Stimulated activated CD4-positive, alpha-beta T cell treated with anti-CD3 and anti-CD28 coated beads, Interleukin-12 subunit alpha, Interleukin-12 subunit beta, amount 100 ng/mL, for 48 hours (primary cell): ENCODE measurements around the gene MDN1.

Experiments used
- DNase-seq, 3 donors: peaks; one replicate each; pipeline ENCODE4 v3.0.0-alpha.2; 2020; ENCODE audit warnings: low read depth in 2 of 3, low spot score in 1 of 3

The MDN1 gene

DNA sequence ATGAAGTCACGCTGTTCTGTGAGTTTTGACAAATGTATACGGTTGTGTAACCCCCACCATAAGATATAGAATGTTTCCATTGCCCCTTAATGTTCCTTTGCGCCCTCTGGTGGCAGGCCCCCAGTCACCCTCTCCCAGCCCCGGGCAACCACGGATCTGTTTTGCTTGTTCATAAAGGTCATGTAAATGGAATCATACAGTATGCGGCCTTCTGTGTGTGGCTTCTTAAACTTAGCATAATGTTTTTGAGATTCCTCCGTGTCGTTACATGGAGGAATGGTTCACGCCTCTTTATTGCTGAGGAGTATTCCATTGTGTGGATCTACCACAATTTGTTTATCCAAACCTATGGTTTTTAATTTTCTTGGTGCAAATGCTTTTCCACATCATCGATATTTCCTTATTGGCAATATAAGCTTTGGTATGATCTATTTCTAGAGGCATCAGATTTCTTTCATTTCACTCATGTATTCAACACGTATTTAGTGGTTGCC lies 209.4 kb downstream of the MDN1 start:
- DNase-seq, result peak; percentile 51 to 76 (median 65)

DNA sequence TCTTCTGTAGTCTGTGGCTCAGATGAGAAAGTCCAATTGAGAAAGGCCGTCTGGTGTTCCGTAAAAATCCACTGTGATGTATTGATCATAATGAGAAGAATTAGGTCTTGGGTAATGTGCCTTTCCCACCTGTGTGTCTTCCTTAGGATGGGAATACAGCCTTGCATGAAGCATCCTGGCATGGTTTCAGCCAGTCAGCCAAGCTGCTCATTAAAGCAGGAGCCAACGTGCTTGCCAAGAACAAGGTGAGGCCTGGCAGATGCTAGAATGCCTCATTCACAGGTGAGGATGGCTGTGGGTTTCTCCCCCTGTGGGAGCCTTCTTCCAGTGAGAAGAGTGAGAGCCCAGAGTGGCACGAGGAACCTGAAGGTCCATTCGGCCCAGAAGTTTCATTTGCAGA lies 213.7 kb downstream of the MDN1 start:
- DNase-seq, result no peak

DNA sequence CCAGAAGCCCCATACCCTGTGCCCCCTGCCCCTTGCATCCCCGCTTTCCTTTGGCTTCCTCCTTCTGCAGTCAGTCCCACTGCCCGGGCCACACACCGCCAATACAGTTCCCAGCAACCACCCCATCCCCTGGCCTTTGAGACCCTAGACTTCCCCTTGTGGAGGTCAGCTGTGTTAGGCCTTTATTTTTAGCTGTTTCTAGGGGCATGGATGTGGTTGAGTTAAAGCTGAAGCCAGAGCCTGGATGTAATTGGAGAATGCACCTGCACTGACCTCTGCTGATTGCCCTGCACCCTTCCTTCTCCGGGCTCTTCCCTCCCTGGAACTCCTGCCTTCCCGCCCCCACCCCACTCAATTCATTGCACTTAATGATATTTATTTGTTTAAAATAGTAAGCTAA lies 214.9 kb downstream of the MDN1 start:
- no peak for DNase-seq

DNA sequence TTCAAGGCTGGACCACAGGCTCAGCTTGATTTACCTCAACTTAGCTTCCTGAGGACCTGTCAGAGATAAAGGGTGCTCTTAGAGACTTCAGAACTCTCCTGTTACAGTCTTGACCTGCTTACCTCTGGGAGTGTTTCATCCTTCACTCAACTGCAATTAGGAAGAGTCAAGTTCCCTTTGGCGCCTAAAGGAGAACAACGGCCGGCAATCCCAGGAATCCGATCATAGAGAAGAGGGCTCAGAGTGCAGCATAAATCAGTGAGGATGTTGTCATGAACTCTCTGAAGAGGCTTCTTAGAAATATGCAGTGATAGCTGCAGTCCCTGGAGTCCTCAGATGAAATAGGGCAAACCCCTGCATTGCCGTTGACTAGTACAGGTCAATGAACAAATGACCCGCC lies 217.4 kb downstream of the MDN1 start:
- no peak for DNase-seq

DNA sequence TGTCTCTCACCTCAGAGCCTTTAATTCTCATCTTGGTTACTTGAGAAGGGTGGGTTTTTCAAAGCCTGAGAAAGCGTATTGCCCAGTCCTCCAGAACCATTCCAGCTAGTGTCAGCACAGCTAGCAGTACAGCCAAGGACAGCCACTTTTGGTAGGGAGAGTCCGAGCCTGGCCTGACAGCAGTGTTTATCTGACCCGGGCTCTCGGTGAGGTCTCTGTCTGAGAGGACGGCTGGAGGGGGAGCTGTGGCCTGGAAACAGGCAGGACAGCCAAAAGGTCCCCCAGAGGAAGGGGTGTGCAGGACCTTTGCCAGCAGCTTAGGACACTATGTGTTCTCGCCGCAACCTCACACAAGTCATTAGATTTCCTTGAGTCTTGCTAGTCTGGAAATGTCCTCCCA lies 219.9 kb downstream of the MDN1 start:
- DNase-seq, result no peak

DNA sequence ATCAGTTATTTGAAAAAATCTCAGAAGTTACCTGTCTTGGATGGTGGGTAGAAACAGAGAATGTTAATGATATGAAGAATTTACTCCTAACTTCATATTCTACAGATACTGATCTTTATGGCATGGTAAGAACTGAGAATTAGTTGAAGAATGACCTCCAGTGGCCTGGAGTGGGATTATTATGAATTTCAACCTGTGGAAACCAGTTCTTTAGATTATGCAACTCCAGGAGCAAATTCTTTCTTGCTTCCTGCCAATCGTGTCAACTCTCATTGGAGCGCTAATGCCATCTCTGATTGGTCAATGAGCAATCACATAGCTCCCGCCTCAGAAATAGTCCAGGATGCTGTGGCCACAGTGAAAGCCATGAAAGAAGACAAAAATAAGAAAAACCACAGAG lies 221.6 kb downstream of the MDN1 start:
- no peak for DNase-seq

DNA sequence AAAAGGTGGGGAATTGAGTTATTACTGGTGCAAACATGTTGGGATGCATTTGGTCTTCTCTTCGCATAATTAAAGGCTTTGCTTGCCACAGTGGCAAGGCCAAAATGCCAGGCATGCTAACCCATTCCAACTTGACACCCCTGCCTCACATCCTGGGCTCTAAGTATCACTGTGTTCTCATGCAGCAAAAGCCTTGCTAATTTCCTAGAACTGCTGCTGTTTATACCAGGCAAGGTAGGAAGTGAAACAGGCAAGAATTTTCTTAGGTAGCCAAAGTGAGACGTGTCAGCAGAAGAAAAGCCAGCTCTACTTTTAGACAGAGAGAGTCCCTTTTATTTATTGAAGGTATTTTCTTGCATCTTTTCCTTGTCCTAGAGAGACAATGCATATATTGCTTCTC lies 222.2 kb downstream of the MDN1 start:
- DNase-seq, result no peak

DNA sequence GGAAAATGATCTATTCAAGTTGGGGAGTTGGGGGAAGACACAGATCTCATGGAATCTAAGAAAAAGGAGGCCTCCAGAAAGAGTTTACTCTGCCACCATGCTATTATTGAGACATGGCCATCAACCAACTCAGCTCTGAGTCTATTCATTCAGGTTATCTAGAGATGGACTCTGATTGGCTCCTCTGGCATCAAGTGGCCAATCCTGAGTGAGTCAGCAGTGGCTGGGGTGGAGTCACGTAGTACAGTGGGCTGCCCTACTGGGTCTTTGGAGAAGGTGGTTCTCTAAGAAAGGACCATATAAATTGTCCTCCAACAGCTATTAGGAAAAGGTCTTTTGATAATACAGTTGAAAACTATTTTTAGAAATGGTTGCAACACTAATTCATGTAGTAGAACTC lies 223.1 kb downstream of the MDN1 start:
- DNase-seq, result no peak

DNA sequence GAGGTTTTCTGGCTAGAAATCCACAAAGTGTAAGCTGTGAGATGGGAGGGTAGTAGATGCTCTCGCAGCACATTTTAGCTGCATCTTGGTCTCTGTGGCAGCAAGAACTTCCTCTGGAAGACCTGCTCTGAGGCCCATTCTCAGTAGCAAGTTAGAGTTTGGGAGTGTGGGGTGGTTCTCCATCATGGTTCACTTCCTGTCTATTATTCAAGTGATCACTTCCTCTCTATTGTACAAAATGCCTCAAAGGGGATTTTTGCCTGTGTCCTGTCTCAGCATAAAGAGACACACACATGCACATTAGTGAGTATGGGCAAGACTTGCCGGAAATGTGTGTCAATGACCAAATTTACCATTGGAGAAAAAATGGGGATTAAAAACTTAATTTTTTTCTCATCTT lies 223.5 kb downstream of the MDN1 start:
- no peak for DNase-seq
